Tibial nerve (tissue), 4 donors: ENCODE measurements around the gene B3GNT9. TPM values are rescaled to one million over a fixed set of nuclear protein-coding genes. Genes with fewer than 3 reads are reported as not detected.
A peak's percentile ranks its signal among the peaks of the same experiment; 100 is the strongest.

ENCODE experiments used
- DNase-seq, 2 donors: peaks; one replicate each; pipeline ENCODE4 v3.0.0-alpha.2; 2019; ENCODE audit warnings: low spot score in 2 of 2
- H3K27ac ChIP-seq, 4 donors: fragments of 200-600 bp; sonication (generic) in 3 of 4; one replicate each; pipeline ENCODE4 v1.5.1; 2017 to 2019; ENCODE audit warnings: mild to moderate bottlenecking in 1 of 4
- H3K27me3 ChIP-seq, 2 donors: fragments of 200-600 bp; sonication (generic) in 1 of 2; one replicate each; pipeline versions ENCODE4 v1.5.1 to v1.6.0; 2017 to 2019
- H3K36me3 ChIP-seq, 3 donors: fragments of 200-600 bp; sonication (generic); one replicate each; pipeline ENCODE4 v1.5.1; 2018 to 2019
- H3K4me1 ChIP-seq, 4 donors: fragments of 200-600 bp; sonication (generic) in 3 of 4; one replicate each; pipeline ENCODE4 v1.5.1; 2017 to 2019
- H3K4me3 ChIP-seq, 4 donors: fragments of 200-600 bp; sonication (generic) in 3 of 4; one replicate each; pipeline ENCODE4 v1.5.1; 2017 to 2019; ENCODE audit warnings: mild to moderate bottlenecking in 1 of 4, moderate library complexity in 1 of 4
- H3K9me3 ChIP-seq, 4 donors: fragments of 200-600 bp; sonication (generic) in 3 of 4; one replicate each; pipeline ENCODE4 v1.5.1; 2017 to 2019
- CTCF ChIP-seq, 5 experiments: fragments of 200-600 bp in 3 of 5; fragments of 450-650 bp in 2 of 5; sonication (generic) in 3 of 5; IDR thresholded peaks; one replicate each; pipeline ENCODE4 v1.5.1; 2016 to 2019; ENCODE audit warnings: antibody characterized with exemption in 5 of 5, mild to moderate bottlenecking in 3 of 5, moderate library complexity in 2 of 5
- EP300 ChIP-seq, 2 donors: sonication (generic); formaldehyde crosslinking; IDR thresholded peaks; one replicate each; pipeline ENCODE4 v1.6.1; 2017; ENCODE audit warnings: antibody characterized with exemption in 2 of 2, mild to moderate bottlenecking in 1 of 2
- POLR2A ChIP-seq, 2 donors: fragments of 450-650 bp; IDR thresholded peaks; one replicate each; pipeline ENCODE4 v1.6.1; 2017; ENCODE audit warnings: antibody characterized with exemption in 2 of 2, mild to moderate bottlenecking in 2 of 2, moderate library complexity in 2 of 2
- WGBS, 2 donors: methylation state at CpG; one replicate each; pipeline ENCODE4 v1.1.5; 2018; 5-methylcytosine and 5-hydroxymethylcytosine counted together
- total RNA-seq, 4 donors: library from RNA; depleted of rRNA; stranded (reverse); fragments of >200 nt; gene quantifications; one replicate each; pipeline ENCODE4 v1.1.0, GENCODE V29; 2016

B3GNT9 gene
- total RNA-seq, 4 donors from 2014 or later: 9.3 to 23.1 (median 18.4) TPM

- peak overlapping the region in 1 of 4 donors; percentile 85 for H3K27ac ChIP-seq
- peak overlapping the region in 2 of 4 donors; percentile 85 to 100 for H3K4me3 ChIP-seq
- H3K4me1 ChIP-seq: peaks cover 0 to 55% (median 21%) of the 10 kb centered on the region in 4 donors
- H3K9me3 ChIP-seq: no peaks in the 10 kb centered on the region
- H3K36me3 ChIP-seq: peaks cover 2 to 44% (median 27%) of the 10 kb centered on the region in 3 donors
- no peak for DNase-seq
- H3K27me3 ChIP-seq: no peaks in the 10 kb centered on the region
- TF ChIP-seq CTCF (IDR thresholded peaks at IDR 0.05) (no peak), EP300 (IDR thresholded peaks at IDR 0.05) (no peak), POLR2A (IDR thresholded peaks at IDR 0.05) (no peak)
These were observed 42.7 kb upstream of the B3GNT9 start for GRCh38 chr16:67193536-67193935.

- H3K27ac ChIP-seq: peak overlapping the region; percentile 40 to 85 (median 72)
- DNase-seq: no peak
- peaks cover 0 to 49% (median 17%) of the 10 kb centered on the region in 4 donors for H3K4me1 ChIP-seq
- peak overlapping the region; percentile 78 to 100 (median 92) for H3K4me3 ChIP-seq
- no peaks in the 10 kb centered on the region for H3K9me3 ChIP-seq
- 36 to 39% methylated on average over 17 of the region's 17 CpGs for WGBS, 2 donors
- H3K36me3 ChIP-seq: peaks cover 2 to 40% (median 27%) of the 10 kb centered on the region in 3 donors
- no peak for TF ChIP-seq EP300 (IDR thresholded peaks at IDR 0.05)
- TF ChIP-seq CTCF (IDR thresholded peaks at IDR 0.05): no peak
- no peak for TF ChIP-seq POLR2A (IDR thresholded peaks at IDR 0.05)
- no peaks in the 10 kb centered on the region for H3K27me3 ChIP-seq
These were observed 42.1 kb upstream of the B3GNT9 start for GRCh38 chr16:67192781-67193361.

GRCh38 chr16:67191995-67192681 lies 41.3 kb upstream of the B3GNT9 start, which contains the start of gene E2F4:
TSS of gene E2F4 (plus strand) at chr16:67192155. CDS start at chr16:67192228, 73 bp downstream.
- 0% methylated on average over 24 to 40 of the region's 54 CpGs for WGBS, 2 donors
- Histone ChIP-seq H3K27me3 (no peaks in the 10 kb centered on the region), H3K36me3 (peaks cover 2 to 33% (median 20%) of the 10 kb centered on the region in 3 donors), H3K4me3 (peak within 1 kb of the TSS; percentile 78 to 100 (median 92)), H3K4me1 (peaks cover 0 to 41% (median 17%) of the 10 kb centered on the region in 4 donors), H3K27ac (peak within 1 kb of the TSS; percentile 40 to 85 (median 72)), H3K9me3 (no peaks in the 10 kb centered on the region)
- TF ChIP-seq EP300 (IDR thresholded peaks at IDR 0.05): peak; percentile 93
- peak; percentile 18 to 74 for TF ChIP-seq POLR2A (IDR thresholded peaks at IDR 0.05)
- peak in 2 of 5 experiments; percentile 18 to 46 for TF ChIP-seq CTCF (IDR thresholded peaks at IDR 0.05)
- peak; percentile 78 for DNase-seq

- Histone ChIP-seq H3K27ac (peak overlapping the region in 1 of 4 donors; percentile 85), H3K4me1 (peaks cover 0 to 38% (median 17%) of the 10 kb centered on the region in 4 donors), H3K9me3 (no peaks in the 10 kb centered on the region), H3K4me3 (peak overlapping the region in 3 of 4 donors; percentile 78 to 98 (median 85)), H3K36me3 (peaks cover 2 to 26% (median 14%) of the 10 kb centered on the region in 3 donors), H3K27me3 (no peaks in the 10 kb centered on the region)
- no peak for TF ChIP-seq CTCF (IDR thresholded peaks at IDR 0.05)
- no peak for TF ChIP-seq EP300 (IDR thresholded peaks at IDR 0.05)
- no peak for TF ChIP-seq POLR2A (IDR thresholded peaks at IDR 0.05)
- no peak for DNase-seq
- 23 to 29% methylated on average over 9 of the region's 9 CpGs for WGBS, 2 donors
These were observed 40.7 kb upstream of the B3GNT9 start for GRCh38 chr16:67191411-67191994.
